Measurements from ENCODE around the gene NKAIN2. TPM values are rescaled to one million over a fixed set of nuclear protein-coding genes. Genes with fewer than 3 reads are reported as not detected.

NKAIN2 gene
- total and polyA plus RNA-seq, 8 donors: 0.02 to 0.09 TPM; not detected in 6

- Histone ChIP-seq H3K36me3 (no peaks in the 10 kb centered on the region), H3K9me3 (no peaks in the 10 kb centered on the region), H3K4me3 (no peak overlapping the region), H3K27ac (no peak overlapping the region), H3K4me1 (no peaks in the 10 kb centered on the region), H3K27me3 (no peaks in the 10 kb centered on the region)
- ATAC-seq (no peak), FAIRE-seq (no peak), DNase-seq (no peak)
- WGBS, 2 donors: 64 to 76% methylated on average over 2 of the region's 2 CpGs
- intact Hi-C loops (cut with DNase I): no loop called here
- TF ChIP-seq CTCF (IDR thresholded peaks at IDR 0.05): no peak
Measured at GRCh38 chr6:123990376-123990775, 186.7 kb downstream of the NKAIN2 start.

GRCh38 chr6:123994168-123994567 is 190.5 kb downstream of the NKAIN2 start:
- FAIRE-seq (no peak), ATAC-seq (no peak), DNase-seq (no peak)
- no peaks in the 10 kb centered on the region for H3K9me3 ChIP-seq
- TF ChIP-seq CTCF (IDR thresholded peaks at IDR 0.05): no peak
- H3K4me3 ChIP-seq: no peak overlapping the region
- no peaks in the 10 kb centered on the region for H3K36me3 ChIP-seq
- WGBS, 2 donors: 14 to 16% methylated on average over 3 of the region's 3 CpGs
- intact Hi-C loops (cut with DNase I): no loop called here
- no peaks in the 10 kb centered on the region for H3K27me3 ChIP-seq
- H3K27ac ChIP-seq: no peak overlapping the region
- no peaks in the 10 kb centered on the region for H3K4me1 ChIP-seq

GRCh38 chr6:123994891-123995635 is 191.4 kb downstream of the NKAIN2 start:
- no peaks in the 10 kb centered on the region for H3K9me3 ChIP-seq
- intact Hi-C loops (cut with DNase I): no loop called here
- H3K4me1 ChIP-seq: no peaks in the 10 kb centered on the region
- 37 to 40% methylated on average over 4 of the region's 4 CpGs for WGBS, 2 donors
- no peak for TF ChIP-seq CTCF (IDR thresholded peaks at IDR 0.05)
- no peaks in the 10 kb centered on the region for H3K36me3 ChIP-seq
- no peak for DNase-seq
- no peak for FAIRE-seq
- no peak overlapping the region for H3K27ac ChIP-seq
- no peaks in the 10 kb centered on the region for H3K27me3 ChIP-seq
- H3K4me3 ChIP-seq: no peak overlapping the region
- no peak for ATAC-seq

- intact Hi-C loops (cut with DNase I): no loop called here
- Histone ChIP-seq H3K27me3 (no peaks in the 10 kb centered on the region), H3K9me3 (no peaks in the 10 kb centered on the region), H3K27ac (no peak overlapping the region), H3K4me1 (no peaks in the 10 kb centered on the region), H3K36me3 (no peaks in the 10 kb centered on the region), H3K4me3 (no peak overlapping the region)
- no peak for TF ChIP-seq CTCF (IDR thresholded peaks at IDR 0.05)
- DNase-seq (no peak), FAIRE-seq (no peak), ATAC-seq (no peak)
- 29 to 33% methylated on average over 3 of the region's 3 CpGs for WGBS, 2 donors
Measured at GRCh38 chr6:123997223-123997622, 193.6 kb downstream of the NKAIN2 start.

GRCh38 chr6:124002377-124003081 is 198.9 kb downstream of the NKAIN2 start:
- H3K9me3 ChIP-seq: no peaks in the 10 kb centered on the region
- WGBS, 2 donors: 62 to 82% methylated on average over 4 of the region's 4 CpGs
- no peak for FAIRE-seq
- intact Hi-C loops (cut with DNase I): no loop called here
- H3K36me3 ChIP-seq: no peaks in the 10 kb centered on the region
- no peak for ATAC-seq
- TF ChIP-seq CTCF (IDR thresholded peaks at IDR 0.05): no peak
- H3K27ac ChIP-seq: no peak overlapping the region
- no peaks in the 10 kb centered on the region for H3K27me3 ChIP-seq
- DNase-seq: no peak
- H3K4me1 ChIP-seq: no peaks in the 10 kb centered on the region
- no peak overlapping the region for H3K4me3 ChIP-seq
